Measurements from ENCODE around the gene KLHL9.

KLHL9 gene

GRCh38 chr9:21294904-21295538 lies 40.2 kb downstream of the KLHL9 start:
- ATAC-seq (ENCODE audit: low read depth) = peak; percentile 70
- no peak overlapping the region for H3K4me3 Mint-ChIP-seq
- H3K27ac Mint-ChIP-seq = no peak overlapping the region
- no peaks in the 10 kb centered on the region for H3K36me3 Mint-ChIP-seq
- H3K4me1 Mint-ChIP-seq = peaks cover 3% of the 10 kb centered on the region
- no peaks in the 10 kb centered on the region for H3K9me3 Mint-ChIP-seq
- peaks cover 4% of the 10 kb centered on the region for H3K27me3 Mint-ChIP-seq
- no peak for DNase-seq (ENCODE audit: low spot score in 2 of 2)

- Mint-ChIP-seq H3K9me3 (no peaks in the 10 kb centered on the region), H3K27me3 (peaks cover under 1% of the 10 kb centered on the region), H3K36me3 (no peaks in the 10 kb centered on the region), H3K27ac (no peak overlapping the region), H3K4me3 (no peak overlapping the region), H3K4me1 (peaks cover 3% of the 10 kb centered on the region)
- ATAC-seq (ENCODE audit: low read depth) (no peak), DNase-seq (ENCODE audit: low spot score in 2 of 2) (no peak)
These were observed 40.8 kb downstream of the KLHL9 start for GRCh38 chr9:21294364-21294774.

DNA sequence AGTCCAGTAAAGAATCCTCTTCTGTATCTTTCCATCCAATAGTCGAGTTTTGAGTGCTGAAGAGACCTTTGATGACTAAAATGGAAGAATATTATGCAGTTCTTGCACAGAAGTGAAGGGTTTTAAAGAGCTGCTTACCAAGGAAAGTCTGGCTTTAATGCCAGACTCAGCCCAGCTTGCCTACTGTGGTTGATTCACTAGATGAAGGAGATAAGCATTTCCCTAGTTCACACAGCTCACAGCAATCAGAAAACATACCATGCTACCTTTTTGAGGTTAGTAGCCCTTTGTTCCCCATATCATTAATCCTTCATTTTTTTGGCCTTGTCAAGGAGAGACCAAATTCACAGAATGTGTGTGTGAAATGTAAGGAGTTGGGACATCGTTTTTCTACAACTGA lies 45.4 kb downstream of the KLHL9 start:
- no peak for ATAC-seq (ENCODE audit: low read depth)
- Mint-ChIP-seq H3K9me3 (peaks cover 3% of the 10 kb centered on the region), H3K4me1 (no peaks in the 10 kb centered on the region), H3K27me3 (peaks cover 12% of the 10 kb centered on the region), H3K36me3 (no peaks in the 10 kb centered on the region), H3K4me3 (no peak overlapping the region), H3K27ac (no peak overlapping the region)
- no peak for DNase-seq (ENCODE audit: low spot score in 2 of 2)

DNA sequence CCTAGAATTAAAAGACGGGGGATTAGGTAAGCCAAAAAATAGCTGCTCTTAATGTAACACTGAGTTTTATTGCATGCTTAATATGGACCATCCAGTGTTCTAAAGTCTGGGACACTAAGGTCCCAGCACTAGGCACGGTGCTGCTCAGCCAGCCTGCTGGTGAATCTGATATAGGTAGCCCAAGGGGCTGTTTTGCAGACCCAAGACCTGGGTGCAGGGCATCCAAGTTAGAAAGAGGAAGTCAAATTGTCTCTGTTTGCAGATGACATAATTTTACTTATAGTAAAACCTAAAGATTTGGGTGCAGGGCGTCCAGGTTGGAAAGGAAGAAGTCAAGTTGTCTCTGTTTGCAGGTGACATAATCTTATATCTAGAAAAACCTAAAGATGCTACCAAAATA lies 47.9 kb downstream of the KLHL9 start:
- Mint-ChIP-seq H3K36me3 (no peaks in the 10 kb centered on the region), H3K4me3 (no peak overlapping the region), H3K27ac (no peak overlapping the region), H3K27me3 (peaks cover 12% of the 10 kb centered on the region), H3K4me1 (no peaks in the 10 kb centered on the region), H3K9me3 (peaks cover 3% of the 10 kb centered on the region)
- no peak for DNase-seq (ENCODE audit: low spot score in 2 of 2)
- no peak for ATAC-seq (ENCODE audit: low read depth)

DNA sequence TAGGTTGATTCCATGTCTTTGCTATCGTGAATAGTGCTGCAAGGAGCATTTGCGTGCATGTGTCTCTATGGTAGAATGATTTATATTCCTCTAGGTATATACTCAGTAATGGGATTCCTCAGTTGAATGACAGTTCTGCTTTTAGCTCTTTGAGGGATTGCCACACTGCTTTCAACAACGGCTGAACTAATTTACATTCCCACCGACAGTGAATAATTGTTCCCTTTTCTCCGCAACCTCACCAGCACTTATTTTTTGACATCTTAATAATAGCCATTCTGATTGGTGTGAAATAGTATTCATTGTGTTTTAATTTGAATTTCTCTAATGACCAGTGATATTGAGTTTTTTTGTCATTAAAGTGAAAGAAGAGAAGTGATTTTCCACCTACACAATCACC lies 48.5 kb downstream of the KLHL9 start:
- ATAC-seq (ENCODE audit: low read depth) (no peak), DNase-seq (ENCODE audit: low spot score in 2 of 2) (no peak)
- no peaks in the 10 kb centered on the region for H3K36me3 Mint-ChIP-seq
- H3K4me3 Mint-ChIP-seq = no peak overlapping the region
- H3K9me3 Mint-ChIP-seq = peaks cover 3% of the 10 kb centered on the region
- no peak overlapping the region for H3K27ac Mint-ChIP-seq
- H3K27me3 Mint-ChIP-seq = peaks cover 12% of the 10 kb centered on the region
- H3K4me1 Mint-ChIP-seq = no peaks in the 10 kb centered on the region

DNA sequence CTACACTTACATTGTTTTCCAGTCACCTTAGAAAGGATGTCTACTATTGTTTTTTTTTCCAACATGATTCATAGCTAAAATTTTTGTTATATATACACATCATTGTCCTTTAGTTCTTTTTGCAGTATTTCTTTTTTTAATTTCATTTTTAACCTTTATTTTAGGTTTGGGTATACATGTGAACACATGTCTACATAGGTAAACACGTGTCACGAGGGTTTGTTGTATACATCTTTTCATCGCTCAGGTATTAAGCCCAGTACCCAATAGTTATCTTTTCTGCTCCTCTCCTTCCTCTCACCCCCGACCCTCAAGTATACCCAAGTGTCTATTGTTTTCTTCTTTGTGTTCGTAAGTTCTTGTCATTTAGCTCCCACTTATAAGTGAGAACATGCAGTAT lies 49.1 kb downstream of the KLHL9 start:
- Mint-ChIP-seq H3K36me3 (no peaks in the 10 kb centered on the region), H3K27ac (no peak overlapping the region), H3K27me3 (peaks cover 12% of the 10 kb centered on the region), H3K4me3 (no peak overlapping the region), H3K4me1 (no peaks in the 10 kb centered on the region), H3K9me3 (peaks cover 3% of the 10 kb centered on the region)
- ATAC-seq (ENCODE audit: low read depth) (no peak), DNase-seq (ENCODE audit: low spot score in 2 of 2) (no peak)

GRCh38 chr9:21281275-21281674 lies 53.9 kb downstream of the KLHL9 start:
- H3K4me1 Mint-ChIP-seq = no peaks in the 10 kb centered on the region
- no peak overlapping the region for H3K27ac Mint-ChIP-seq
- no peak for DNase-seq (ENCODE audit: low spot score in 2 of 2)

More at GRCh38 chr9:21281275-21281674, 53.9 kb downstream of the KLHL9 start:
- Mint-ChIP-seq H3K27me3 (peaks cover 4% of the 10 kb centered on the region), H3K9me3 (peaks cover under 1% of the 10 kb centered on the region), H3K36me3 (no peaks in the 10 kb centered on the region), H3K4me3 (no peak overlapping the region)
- no peak for ATAC-seq (ENCODE audit: low read depth)

All from memory B cell (primary cell).